Measurements from ENCODE around the gene NEMP1.
A peak's percentile ranks its signal among the peaks of the same experiment; 100 is the strongest.

- TF ChIP-seq EP300 (IDR thresholded peaks at IDR 0.05) (no peak), POLR2A (IDR thresholded peaks at IDR 0.05) (no peak)
- TF ChIP-seq, protein P1, sequence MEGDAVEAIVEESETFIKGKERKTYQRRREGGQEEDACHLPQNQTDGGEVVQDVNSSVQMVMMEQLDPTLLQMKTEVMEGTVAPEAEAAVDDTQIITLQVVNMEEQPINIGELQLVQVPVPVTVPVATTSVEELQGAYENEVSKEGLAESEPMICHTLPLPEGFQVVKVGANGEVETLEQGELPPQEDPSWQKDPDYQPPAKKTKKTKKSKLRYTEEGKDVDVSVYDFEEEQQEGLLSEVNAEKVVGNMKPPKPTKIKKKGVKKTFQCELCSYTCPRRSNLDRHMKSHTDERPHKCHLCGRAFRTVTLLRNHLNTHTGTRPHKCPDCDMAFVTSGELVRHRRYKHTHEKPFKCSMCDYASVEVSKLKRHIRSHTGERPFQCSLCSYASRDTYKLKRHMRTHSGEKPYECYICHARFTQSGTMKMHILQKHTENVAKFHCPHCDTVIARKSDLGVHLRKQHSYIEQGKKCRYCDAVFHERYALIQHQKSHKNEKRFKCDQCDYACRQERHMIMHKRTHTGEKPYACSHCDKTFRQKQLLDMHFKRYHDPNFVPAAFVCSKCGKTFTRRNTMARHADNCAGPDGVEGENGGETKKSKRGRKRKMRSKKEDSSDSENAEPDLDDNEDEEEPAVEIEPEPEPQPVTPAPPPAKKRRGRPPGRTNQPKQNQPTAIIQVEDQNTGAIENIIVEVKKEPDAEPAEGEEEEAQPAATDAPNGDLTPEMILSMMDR (IDR thresholded peaks at IDR 0.05) = peak; percentile 78 to 95 (median 90)
Measured at GRCh38 chr12:57069523-57069922, 9.1 kb downstream of the NEMP1 start.
